ENCODE measurements around the gene CCNJL.
"Not testable (repeated sequence)": the region's sequence is repeated elsewhere in the genome, so short reads cannot be mapped to it uniquely, and the experiment has no call there.

DNA sequence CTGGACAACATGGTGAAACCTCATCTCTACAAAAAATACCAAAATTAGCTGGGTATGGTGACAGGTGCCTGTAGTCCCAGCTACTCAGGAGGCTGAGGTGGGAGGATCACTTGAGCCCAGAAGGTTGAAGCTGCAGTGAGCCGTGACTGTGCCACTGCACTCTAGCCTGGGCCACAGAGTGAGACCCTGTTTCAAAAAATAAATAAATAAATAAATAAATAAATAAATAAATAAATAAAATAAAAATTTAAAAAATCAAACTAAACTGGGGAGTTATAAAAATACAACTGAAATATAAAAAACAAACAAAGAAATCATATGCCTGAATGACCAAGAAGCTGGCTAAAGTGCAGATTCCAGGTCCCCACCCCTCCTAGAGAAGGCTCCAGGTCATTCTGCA lies 62.8 kb downstream of the CCNJL start:
- TF ChIP-seq, protein P1, sequence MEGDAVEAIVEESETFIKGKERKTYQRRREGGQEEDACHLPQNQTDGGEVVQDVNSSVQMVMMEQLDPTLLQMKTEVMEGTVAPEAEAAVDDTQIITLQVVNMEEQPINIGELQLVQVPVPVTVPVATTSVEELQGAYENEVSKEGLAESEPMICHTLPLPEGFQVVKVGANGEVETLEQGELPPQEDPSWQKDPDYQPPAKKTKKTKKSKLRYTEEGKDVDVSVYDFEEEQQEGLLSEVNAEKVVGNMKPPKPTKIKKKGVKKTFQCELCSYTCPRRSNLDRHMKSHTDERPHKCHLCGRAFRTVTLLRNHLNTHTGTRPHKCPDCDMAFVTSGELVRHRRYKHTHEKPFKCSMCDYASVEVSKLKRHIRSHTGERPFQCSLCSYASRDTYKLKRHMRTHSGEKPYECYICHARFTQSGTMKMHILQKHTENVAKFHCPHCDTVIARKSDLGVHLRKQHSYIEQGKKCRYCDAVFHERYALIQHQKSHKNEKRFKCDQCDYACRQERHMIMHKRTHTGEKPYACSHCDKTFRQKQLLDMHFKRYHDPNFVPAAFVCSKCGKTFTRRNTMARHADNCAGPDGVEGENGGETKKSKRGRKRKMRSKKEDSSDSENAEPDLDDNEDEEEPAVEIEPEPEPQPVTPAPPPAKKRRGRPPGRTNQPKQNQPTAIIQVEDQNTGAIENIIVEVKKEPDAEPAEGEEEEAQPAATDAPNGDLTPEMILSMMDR (IDR thresholded peaks at IDR 0.05) = not testable (repeated sequence)
- TF ChIP-seq POLR2A (IDR thresholded peaks at IDR 0.05) = not testable (repeated sequence)
